ENCODE data around the gene SCN1A. TPM values are rescaled to one million over a fixed set of nuclear protein-coding genes. Genes with fewer than 3 reads are reported as not detected.
A peak's percentile ranks its signal among the peaks of the same experiment; 100 is the strongest.

The SCN1A gene
- total and polyA plus RNA-seq, 2 of the 13 experiments (the other 11 are each of a cell fraction or from before 2014, with no cell fraction given): 19.9 to 39.4 TPM

DNA sequence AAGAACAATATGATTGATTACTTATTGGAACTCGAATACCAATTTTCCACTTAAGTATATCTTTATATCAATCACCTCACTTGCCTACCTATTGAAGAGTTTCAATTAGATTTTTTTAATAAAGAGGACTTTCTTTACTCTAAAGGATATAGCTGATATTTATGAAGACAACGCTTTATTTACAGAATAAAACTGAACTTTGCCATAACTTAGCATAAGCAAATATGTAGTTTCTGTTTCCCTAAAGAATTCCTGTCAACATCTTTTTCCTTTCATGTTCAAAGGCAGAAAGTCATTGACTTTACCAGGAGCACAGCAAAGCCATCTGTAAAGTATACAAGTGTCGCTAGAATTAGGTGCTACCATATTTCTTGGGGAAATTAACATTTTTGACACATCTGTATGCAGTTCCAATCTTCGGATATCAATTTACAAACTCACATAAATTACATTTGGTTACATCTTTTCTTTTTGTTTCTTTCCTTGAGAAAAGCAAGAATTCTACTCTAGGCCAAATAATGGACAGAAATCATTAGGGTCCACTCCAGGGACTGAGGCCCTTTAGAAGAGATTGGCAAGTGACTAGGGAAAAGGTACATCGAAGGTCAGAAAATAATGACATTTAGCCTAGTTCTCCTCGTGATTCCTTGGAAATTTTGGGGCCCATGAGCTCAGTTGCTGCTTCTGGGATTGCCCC lies 7.5 kb upstream of the SCN1A start (continued):
- TF ChIP-seq, protein P1, sequence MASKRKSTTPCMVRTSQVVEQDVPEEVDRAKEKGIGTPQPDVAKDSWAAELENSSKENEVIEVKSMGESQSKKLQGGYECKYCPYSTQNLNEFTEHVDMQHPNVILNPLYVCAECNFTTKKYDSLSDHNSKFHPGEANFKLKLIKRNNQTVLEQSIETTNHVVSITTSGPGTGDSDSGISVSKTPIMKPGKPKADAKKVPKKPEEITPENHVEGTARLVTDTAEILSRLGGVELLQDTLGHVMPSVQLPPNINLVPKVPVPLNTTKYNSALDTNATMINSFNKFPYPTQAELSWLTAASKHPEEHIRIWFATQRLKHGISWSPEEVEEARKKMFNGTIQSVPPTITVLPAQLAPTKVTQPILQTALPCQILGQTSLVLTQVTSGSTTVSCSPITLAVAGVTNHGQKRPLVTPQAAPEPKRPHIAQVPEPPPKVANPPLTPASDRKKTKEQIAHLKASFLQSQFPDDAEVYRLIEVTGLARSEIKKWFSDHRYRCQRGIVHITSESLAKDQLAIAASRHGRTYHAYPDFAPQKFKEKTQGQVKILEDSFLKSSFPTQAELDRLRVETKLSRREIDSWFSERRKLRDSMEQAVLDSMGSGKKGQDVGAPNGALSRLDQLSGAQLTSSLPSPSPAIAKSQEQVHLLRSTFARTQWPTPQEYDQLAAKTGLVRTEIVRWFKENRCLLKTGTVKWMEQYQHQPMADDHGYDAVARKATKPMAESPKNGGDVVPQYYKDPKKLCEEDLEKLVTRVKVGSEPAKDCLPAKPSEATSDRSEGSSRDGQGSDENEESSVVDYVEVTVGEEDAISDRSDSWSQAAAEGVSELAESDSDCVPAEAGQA (IDR thresholded peaks at IDR 0.05; ENCODE audit: low read depth): no peak
- TF ChIP-seq, protein P1 (CRISPR knock-in tag; IDR thresholded peaks at IDR 0.05; ENCODE audit: borderline replicate concordance): no peak
- TF ChIP-seq RCOR2 (CRISPR knock-in tag; IDR thresholded peaks at IDR 0.05) (no peak; the same call in 1 of the 2 replicates), ZNF451 (CRISPR knock-in tag; IDR thresholded peaks at IDR 0.05) (no peak), ZBTB42 (CRISPR knock-in tag; IDR thresholded peaks at IDR 0.05) (no peak), KMT2B (CRISPR knock-in tag; IDR thresholded peaks at IDR 0.05) (peak; percentile 42; the same call in 1 of the 2 replicates), WIZ (CRISPR knock-in tag; IDR thresholded peaks at IDR 0.05) (no peak), POLR2AphosphoS5 (IDR thresholded peaks at IDR 0.05; ENCODE audit: low read depth, low read length) (no peak), NFIC (IDR thresholded peaks at IDR 0.05; ENCODE audit: low read length) (peak; percentile 98), BRCA1 (CRISPR knock-in tag; IDR thresholded peaks at IDR 0.05) (0 out of 2 replicates have a peak, but pooled peaks have one; percentile 31), RARG (CRISPR knock-in tag; IDR thresholded peaks at IDR 0.05; ENCODE audit: low read depth) (no peak), YEATS4 (CRISPR knock-in tag; IDR thresholded peaks at IDR 0.05; ENCODE audit: borderline replicate concordance) (peak; percentile 28; the same call in 1 of the 2 replicates), REXO4 (CRISPR knock-in tag; IDR thresholded peaks at IDR 0.05; ENCODE audit: borderline replicate concordance) (no peak), PAF1 (CRISPR knock-in tag; IDR thresholded peaks at IDR 0.05) (no peak), ZNF501 (CRISPR knock-in tag; IDR thresholded peaks at IDR 0.05) (no peak), MAZ (IDR thresholded peaks at IDR 0.05; ENCODE audit: borderline replicate concordance, low read depth, low read length) (no peak), MAZ (CRISPR knock-in tag; IDR thresholded peaks at IDR 0.05; ENCODE audit: low read depth) (no peak), ZNF317 (CRISPR knock-in tag; IDR thresholded peaks at IDR 0.05) (peak; percentile 37; the same call in 1 of the 2 replicates)
- TF ChIP-seq, protein P2, sequence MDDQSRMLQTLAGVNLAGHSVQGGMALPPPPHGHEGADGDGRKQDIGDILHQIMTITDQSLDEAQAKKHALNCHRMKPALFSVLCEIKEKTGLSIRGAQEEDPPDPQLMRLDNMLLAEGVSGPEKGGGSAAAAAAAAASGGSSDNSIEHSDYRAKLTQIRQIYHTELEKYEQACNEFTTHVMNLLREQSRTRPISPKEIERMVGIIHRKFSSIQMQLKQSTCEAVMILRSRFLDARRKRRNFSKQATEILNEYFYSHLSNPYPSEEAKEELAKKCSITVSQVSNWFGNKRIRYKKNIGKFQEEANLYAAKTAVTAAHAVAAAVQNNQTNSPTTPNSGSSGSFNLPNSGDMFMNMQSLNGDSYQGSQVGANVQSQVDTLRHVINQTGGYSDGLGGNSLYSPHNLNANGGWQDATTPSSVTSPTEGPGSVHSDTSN (CRISPR knock-in tag; IDR thresholded peaks at IDR 0.05; ENCODE audit: borderline replicate concordance): no peak
- TF ChIP-seq, protein P3, sequence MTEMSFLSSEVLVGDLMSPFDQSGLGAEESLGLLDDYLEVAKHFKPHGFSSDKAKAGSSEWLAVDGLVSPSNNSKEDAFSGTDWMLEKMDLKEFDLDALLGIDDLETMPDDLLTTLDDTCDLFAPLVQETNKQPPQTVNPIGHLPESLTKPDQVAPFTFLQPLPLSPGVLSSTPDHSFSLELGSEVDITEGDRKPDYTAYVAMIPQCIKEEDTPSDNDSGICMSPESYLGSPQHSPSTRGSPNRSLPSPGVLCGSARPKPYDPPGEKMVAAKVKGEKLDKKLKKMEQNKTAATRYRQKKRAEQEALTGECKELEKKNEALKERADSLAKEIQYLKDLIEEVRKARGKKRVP (CRISPR knock-in tag; IDR thresholded peaks at IDR 0.05): peak in 1 of 2 experiments; percentile 54; a peak in 1 of 4 replicates
- TF ChIP-seq, protein P4, sequence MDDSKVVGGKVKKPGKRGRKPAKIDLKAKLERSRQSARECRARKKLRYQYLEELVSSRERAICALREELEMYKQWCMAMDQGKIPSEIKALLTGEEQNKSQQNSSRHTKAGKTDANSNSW (CRISPR knock-in tag; IDR thresholded peaks at IDR 0.05; ENCODE audit: borderline replicate concordance): no peak
- TF ChIP-seq, protein P5, sequence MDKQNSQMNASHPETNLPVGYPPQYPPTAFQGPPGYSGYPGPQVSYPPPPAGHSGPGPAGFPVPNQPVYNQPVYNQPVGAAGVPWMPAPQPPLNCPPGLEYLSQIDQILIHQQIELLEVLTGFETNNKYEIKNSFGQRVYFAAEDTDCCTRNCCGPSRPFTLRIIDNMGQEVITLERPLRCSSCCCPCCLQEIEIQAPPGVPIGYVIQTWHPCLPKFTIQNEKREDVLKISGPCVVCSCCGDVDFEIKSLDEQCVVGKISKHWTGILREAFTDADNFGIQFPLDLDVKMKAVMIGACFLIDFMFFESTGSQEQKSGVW (CRISPR knock-in tag; IDR thresholded peaks at IDR 0.05; ENCODE audit: borderline replicate concordance): no peak
